Epidermal melanocyte (primary cell): ENCODE measurements around the gene FAM53B.
A peak's percentile ranks its signal among the peaks of the same experiment; 100 is the strongest.

ENCODE experiments used
- DNase-seq: peaks from one replicate; pipeline ENCODE4 v3.0.0; 2011; ENCODE audit warnings: low spot score; ENCODE audit not compliant: insufficient read length

The FAM53B gene

GRCh38 chr10:124680675-124681074, 63.5 kb downstream of the FAM53B start:
- no peak for DNase-seq

- DNase-seq, result no peak
Measured at GRCh38 chr10:124679401-124679800, 64.8 kb downstream of the FAM53B start.

- DNase-seq, result no peak
Measured at GRCh38 chr10:124678557-124679240, 65.5 kb downstream of the FAM53B start.

GRCh38 chr10:124677749-124678556, 66.2 kb downstream of the FAM53B start:
- DNase-seq, result peak; percentile 57

- no peak for DNase-seq
Measured at GRCh38 chr10:124677293-124677699, 66.9 kb downstream of the FAM53B start.

- DNase-seq, result peak; percentile 85
Measured at GRCh38 chr10:124676416-124677062, 67.6 kb downstream of the FAM53B start.

GRCh38 chr10:124675824-124676223, 68.4 kb downstream of the FAM53B start:
- DNase-seq, result no peak

- no peak for DNase-seq
Measured at GRCh38 chr10:124675261-124675660, 68.9 kb downstream of the FAM53B start.

- DNase-seq, result no peak
Measured at GRCh38 chr10:124674768-124675222, 69.4 kb downstream of the FAM53B start.

GRCh38 chr10:124672181-124672638, 72.0 kb downstream of the FAM53B start:
- DNase-seq, result peak; percentile 63

- peak; percentile 92 for DNase-seq
Measured at GRCh38 chr10:124671486-124672075, 72.6 kb downstream of the FAM53B start.

GRCh38 chr10:124670849-124671248, 73.3 kb downstream of the FAM53B start:
- no peak for DNase-seq

GRCh38 chr10:124669824-124670654, 74.1 kb downstream of the FAM53B start:
- DNase-seq, result no peak

- DNase-seq, result no peak
Measured at GRCh38 chr10:124669141-124669823, 74.9 kb downstream of the FAM53B start.

GRCh38 chr10:124668517-124669051, 75.6 kb downstream of the FAM53B start:
- no peak for DNase-seq

- no peak for DNase-seq
Measured at GRCh38 chr10:124667425-124668345, 76.5 kb downstream of the FAM53B start.

GRCh38 chr10:124666494-124666893, 77.7 kb downstream of the FAM53B start:
- no peak for DNase-seq

- no peak for DNase-seq
Measured at GRCh38 chr10:124665980-124666379, 78.2 kb downstream of the FAM53B start.

GRCh38 chr10:124665558-124665957, 78.6 kb downstream of the FAM53B start:
- DNase-seq, result no peak
